Ascending aorta (tissue), 2 donors: ENCODE data around the gene ZKSCAN3. TPM values are rescaled to one million over a fixed set of nuclear protein-coding genes. Genes with fewer than 3 reads are reported as not detected.
A peak's percentile ranks its signal among the peaks of the same experiment; 100 is the strongest.
"Not testable (repeated sequence)": the region's sequence is repeated elsewhere in the genome, so short reads cannot be mapped to it uniquely, and the experiment has no call there.

Experiments
- DNase-seq, 2 donors: peaks; one replicate each; pipeline ENCODE4 v3.0.0-alpha.2; 2019; ENCODE audit warnings: low spot score in 2 of 2
- H3K27ac ChIP-seq, 2 donors: fragments of 200-600 bp; sonication (generic); one replicate each; pipeline ENCODE4 v1.5.1; 2016 to 2017; ENCODE audit warnings: mild to moderate bottlenecking in 1 of 2
- H3K27me3 ChIP-seq: fragments of 200-600 bp; sonication (generic); one replicate; pipeline ENCODE4 v1.5.1; 2017
- H3K36me3 ChIP-seq, 2 donors: fragments of 200-600 bp; sonication (generic); one replicate each; pipeline ENCODE4 v1.5.1; 2016
- H3K4me1 ChIP-seq, 2 donors: fragments of 200-600 bp; sonication (generic); one replicate each; pipeline ENCODE4 v1.5.1; 2016 to 2017; ENCODE audit warnings: mild to moderate bottlenecking in 1 of 2
- H3K4me3 ChIP-seq, 2 donors: fragments of 200-600 bp; sonication (generic); one replicate each; pipeline ENCODE4 v1.5.1; 2016 to 2017; ENCODE audit warnings: mild to moderate bottlenecking in 1 of 2
- H3K9me3 ChIP-seq, 2 donors: fragments of 200-600 bp; sonication (generic); one replicate each; pipeline ENCODE4 v1.5.1; 2016
- intact Hi-C: fragments of 100-400 bp; cut with DNase I; formaldehyde crosslinking; loops from one replicate; pipeline ENCODE4 v1.15.1; 2023
- total RNA-seq: library from RNA; depleted of rRNA; stranded (reverse); fragments of >200 nt; gene quantifications from one replicate; pipeline ENCODE4 v1.1.0, GENCODE V29; 2016
- TF ChIP-seq, protein P1 (sequence below), 3 experiments: fragments of 200-600 bp in 2 of 3; fragments of 450-650 bp in 1 of 3; sonication (generic) in 2 of 3; IDR thresholded peaks; one replicate each; pipeline ENCODE4 v1.5.1; 2016 to 2019; ENCODE audit warnings: antibody characterized with exemption in 3 of 3, mild to moderate bottlenecking in 1 of 3, moderate library complexity in 1 of 3

The ZKSCAN3 gene
- total RNA-seq, 1 donor from 2014 or later: 0.21 TPM

DNA sequence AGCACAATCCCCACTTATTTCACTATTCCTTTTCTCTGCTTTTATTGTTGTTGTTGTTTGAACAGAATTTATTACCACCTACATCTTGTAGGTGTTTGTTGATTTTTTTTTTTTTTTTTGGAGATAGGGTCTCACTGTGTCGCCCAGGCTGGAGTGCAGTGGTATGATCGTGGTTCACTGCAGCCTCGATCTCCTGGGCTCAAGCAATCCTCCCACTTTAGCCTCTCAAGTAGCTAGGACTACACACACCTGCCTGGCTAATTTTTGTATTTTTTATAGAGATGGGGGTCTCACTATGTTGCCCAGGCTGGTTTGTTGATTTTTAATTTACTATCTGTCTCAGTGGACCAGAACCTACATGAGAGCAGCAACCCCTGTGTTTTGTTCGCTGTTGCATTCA is 46.2 kb downstream of the ZKSCAN3 start:
- H3K4me1 ChIP-seq: peaks cover 0 to 13% of the 10 kb centered on the region in 2 donors
- H3K27ac ChIP-seq: no peak overlapping the region
- no peak overlapping the region for H3K4me3 ChIP-seq
- H3K36me3 ChIP-seq: peaks cover 20 to 42% of the 10 kb centered on the region in 2 donors
- H3K9me3 ChIP-seq: peaks cover 0 to 5% of the 10 kb centered on the region in 2 donors
- TF ChIP-seq, protein P1, sequence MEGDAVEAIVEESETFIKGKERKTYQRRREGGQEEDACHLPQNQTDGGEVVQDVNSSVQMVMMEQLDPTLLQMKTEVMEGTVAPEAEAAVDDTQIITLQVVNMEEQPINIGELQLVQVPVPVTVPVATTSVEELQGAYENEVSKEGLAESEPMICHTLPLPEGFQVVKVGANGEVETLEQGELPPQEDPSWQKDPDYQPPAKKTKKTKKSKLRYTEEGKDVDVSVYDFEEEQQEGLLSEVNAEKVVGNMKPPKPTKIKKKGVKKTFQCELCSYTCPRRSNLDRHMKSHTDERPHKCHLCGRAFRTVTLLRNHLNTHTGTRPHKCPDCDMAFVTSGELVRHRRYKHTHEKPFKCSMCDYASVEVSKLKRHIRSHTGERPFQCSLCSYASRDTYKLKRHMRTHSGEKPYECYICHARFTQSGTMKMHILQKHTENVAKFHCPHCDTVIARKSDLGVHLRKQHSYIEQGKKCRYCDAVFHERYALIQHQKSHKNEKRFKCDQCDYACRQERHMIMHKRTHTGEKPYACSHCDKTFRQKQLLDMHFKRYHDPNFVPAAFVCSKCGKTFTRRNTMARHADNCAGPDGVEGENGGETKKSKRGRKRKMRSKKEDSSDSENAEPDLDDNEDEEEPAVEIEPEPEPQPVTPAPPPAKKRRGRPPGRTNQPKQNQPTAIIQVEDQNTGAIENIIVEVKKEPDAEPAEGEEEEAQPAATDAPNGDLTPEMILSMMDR (IDR thresholded peaks at IDR 0.05): no peak
- H3K27me3 ChIP-seq: no peaks in the 10 kb centered on the region
- intact Hi-C loops: no loop called here
- DNase-seq: no peak

DNA sequence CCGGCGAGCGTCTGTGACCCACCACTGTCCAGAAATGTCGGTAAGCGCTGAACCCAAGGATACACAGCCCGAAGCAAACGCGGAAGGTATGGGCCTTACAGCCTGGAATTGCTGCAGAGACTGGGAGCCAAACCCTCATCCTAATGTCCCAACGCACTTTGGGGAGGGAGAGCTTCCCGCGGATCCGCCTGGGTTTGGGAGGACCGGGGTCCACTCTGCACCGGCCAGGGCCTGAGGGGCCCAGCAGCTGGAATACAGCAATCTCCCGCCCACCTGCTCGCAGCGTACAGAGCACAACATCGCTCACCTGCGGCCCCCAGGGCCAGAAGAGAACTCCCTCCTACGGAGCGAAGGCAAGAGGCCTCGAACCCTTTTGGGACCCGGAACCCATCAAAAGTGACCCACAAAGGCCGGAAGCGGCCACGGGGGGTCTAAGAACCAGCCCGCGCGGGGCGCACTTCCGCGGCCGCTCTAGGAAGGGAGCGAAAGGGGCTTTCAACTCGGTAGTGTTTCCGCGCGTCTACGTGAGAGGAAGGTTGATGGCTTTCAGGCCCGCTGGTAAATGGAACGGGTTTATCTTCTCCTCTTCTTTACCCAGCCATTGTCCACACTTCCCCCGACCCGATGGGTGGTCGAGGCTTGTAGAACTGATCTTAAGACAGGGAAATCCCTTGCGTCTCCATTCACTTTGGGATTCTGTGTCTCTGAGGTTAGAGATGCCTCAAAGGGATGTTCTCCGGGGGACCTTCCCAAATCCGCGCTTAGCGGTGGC is 49.8 kb downstream of the ZKSCAN3 start, which contains the start of gene ZSCAN12:
Gene ZSCAN12, minus strand, starts transcription at position 398 of the 772 bp plus-strand sequence. CDS start 1,342 bp downstream, outside the sequence.
- H3K27me3 ChIP-seq: no peaks in the 10 kb centered on the region

GRCh38 chr6:28400122-28400451 is 50.3 kb downstream of the ZKSCAN3 start:
- intact Hi-C loops: loop anchor here (2.0 kb wide), 1 partner anchor 43 kb away; the partner anchor contains the start of gene ZSCAN23
- Histone ChIP-seq H3K9me3 (no peaks in the 10 kb centered on the region), H3K4me3 (peak overlapping the region; percentile 76 to 84), H3K36me3 (peaks cover 2 to 12% of the 10 kb centered on the region in 2 donors), H3K4me1 (peaks cover 0 to 13% of the 10 kb centered on the region in 2 donors), H3K27me3 (no peaks in the 10 kb centered on the region), H3K27ac (peak overlapping the region in 1 of 2 donors; percentile 59)
- TF ChIP-seq, protein P1 (IDR thresholded peaks at IDR 0.05): no peak
- peak in 1 of 2 donors; percentile 65 for DNase-seq

More for the DNA sequence above, 49.8 kb downstream of the ZKSCAN3 start, which contains the start of gene ZSCAN12:
- intact Hi-C loops: loop anchor here (2.0 kb wide), 1 partner anchor 43 kb away; the partner anchor contains the start of gene ZSCAN23
- Histone ChIP-seq H3K4me3 (peak within 1 kb of the TSS; percentile 76 to 84), H3K4me1 (peaks cover 0 to 13% of the 10 kb centered on the region in 2 donors), H3K27ac (peak within 1 kb of the TSS in 1 of 2 donors; percentile 59), H3K36me3 (peaks cover 2 to 12% of the 10 kb centered on the region in 2 donors), H3K9me3 (no peaks in the 10 kb centered on the region)
- TF ChIP-seq, protein P1 (IDR thresholded peaks at IDR 0.05): peak; percentile 34 to 49 (median 37)
- peak; percentile 17 to 90 for DNase-seq

DNA sequence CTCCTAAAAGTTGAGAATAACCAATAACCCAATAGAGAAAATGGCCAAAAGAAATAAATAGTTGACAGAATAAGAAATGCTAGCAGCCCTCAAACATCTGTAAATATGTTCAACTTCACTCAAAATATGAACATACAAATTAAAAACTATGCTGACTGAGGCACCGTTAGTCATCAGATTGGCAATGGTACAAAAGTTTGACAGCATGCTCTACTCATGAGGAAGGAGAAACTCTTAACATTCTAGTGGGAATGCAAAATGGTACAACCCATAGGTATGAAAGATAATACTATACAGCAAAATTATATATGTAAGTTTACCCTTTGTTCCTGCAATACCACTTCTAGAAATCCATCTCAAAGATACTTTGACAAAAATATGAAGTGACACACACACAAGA is 51.4 kb downstream of the ZKSCAN3 start:
- Histone ChIP-seq H3K27ac (no peak overlapping the region), H3K4me1 (peaks cover 0 to 13% of the 10 kb centered on the region in 2 donors), H3K4me3 (no peak overlapping the region), H3K27me3 (no peaks in the 10 kb centered on the region), H3K36me3 (peaks cover 2 to 6% of the 10 kb centered on the region in 2 donors), H3K9me3 (no peaks in the 10 kb centered on the region)
- DNase-seq: no peak
- intact Hi-C loops: loop anchor here (2.0 kb wide), 1 partner anchor 42 kb away; the partner anchor contains the start of gene ZSCAN23
- TF ChIP-seq, protein P1 (IDR thresholded peaks at IDR 0.05): no peak

DNA sequence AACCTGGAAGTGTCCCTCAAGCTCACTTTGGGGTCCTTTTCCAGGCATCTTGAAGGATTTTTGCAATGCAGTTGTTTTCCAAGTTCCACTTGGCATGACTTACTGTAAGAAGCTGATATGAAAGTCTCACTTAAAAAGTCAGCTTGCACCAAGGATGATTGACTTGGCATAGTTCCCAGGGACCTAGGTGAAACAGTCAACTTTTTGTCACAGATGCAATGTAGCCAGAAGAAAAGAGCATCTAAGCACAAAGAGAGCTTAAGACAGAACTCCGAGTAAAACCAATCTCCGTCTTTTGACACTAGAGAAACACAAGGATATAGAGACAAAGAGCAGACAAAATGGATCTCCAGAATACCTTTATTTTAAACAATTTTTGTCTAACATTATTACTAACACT is 52.5 kb downstream of the ZKSCAN3 start:
- Histone ChIP-seq H3K9me3 (no peaks in the 10 kb centered on the region), H3K27ac (no peak overlapping the region), H3K27me3 (no peaks in the 10 kb centered on the region), H3K36me3 (peaks cover 0 to 2% of the 10 kb centered on the region in 2 donors), H3K4me1 (peaks cover 0 to 7% of the 10 kb centered on the region in 2 donors), H3K4me3 (no peak overlapping the region)
- intact Hi-C loops: no loop called here
- TF ChIP-seq, protein P1 (IDR thresholded peaks at IDR 0.05): no peak
- no peak for DNase-seq

DNA sequence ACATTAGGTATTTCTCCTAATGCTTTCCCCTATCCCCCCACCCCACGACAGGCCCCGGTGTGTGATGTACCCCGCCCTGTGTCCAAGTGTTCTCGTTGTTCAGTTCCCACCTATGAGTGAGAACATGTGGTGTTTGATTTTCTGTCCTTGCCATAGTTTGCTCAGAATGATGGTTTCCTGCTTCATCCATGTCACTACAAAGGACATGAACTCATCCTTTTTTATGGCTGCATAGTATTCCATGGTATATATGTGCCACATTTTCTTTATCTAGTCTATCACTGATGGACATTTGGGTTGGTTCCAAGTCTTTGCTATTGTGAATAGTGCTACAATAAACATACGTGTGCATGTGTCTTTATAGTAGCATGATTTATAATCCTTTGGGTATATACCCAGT is 54.2 kb downstream of the ZKSCAN3 start:
- H3K36me3 ChIP-seq, H3K27me3 ChIP-seq, H3K4me3 ChIP-seq, H3K9me3 ChIP-seq, H3K27ac ChIP-seq, DNase-seq, intact Hi-C loops, H3K4me1 ChIP-seq: not testable (repeated sequence)
